ENCODE results near the gene SPPL2C. TPM values are rescaled to one million over a fixed set of nuclear protein-coding genes. Genes with fewer than 3 reads are reported as not detected.

The SPPL2C gene
- total and polyA plus RNA-seq, 2 of the 8 experiments (the other 6 are each of a cell fraction or from before 2014, with no cell fraction given) = not detected

DNA sequence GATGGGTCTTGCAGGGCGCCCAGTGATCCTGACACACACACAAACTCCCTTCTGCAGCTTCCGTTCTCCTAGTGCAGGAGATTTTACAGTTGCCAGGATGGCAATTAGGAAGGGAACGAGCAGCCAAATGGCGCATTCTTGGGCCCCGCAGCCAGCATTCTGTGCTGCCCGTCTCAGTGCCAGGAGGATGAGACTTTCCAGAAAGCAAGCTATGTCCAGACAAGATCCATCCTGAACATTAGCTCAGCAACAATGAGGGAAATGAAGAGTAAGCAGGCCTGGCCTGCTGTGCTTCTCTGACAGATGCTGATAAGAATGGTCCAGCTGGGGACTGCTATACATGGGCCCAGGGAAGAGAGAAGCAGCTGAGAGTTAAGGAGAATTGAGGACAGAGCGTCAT is 16.5 kb downstream of the SPPL2C start (continued):
- no peak for TF ChIP-seq CHD7 (IDR thresholded peaks at IDR 0.05; ENCODE audit: insufficient replicate concordance, low read length)
- no peak for TF ChIP-seq SP4 (IDR thresholded peaks at IDR 0.05; ENCODE audit: low read length)
- TF ChIP-seq JUND (IDR thresholded peaks at IDR 0.05; ENCODE audit: low read length) = no peak
- no peak for TF ChIP-seq HDAC2 (IDR thresholded peaks at IDR 0.05; ENCODE audit: borderline replicate concordance in 1 of 2, low read depth in 2 of 2, low read length in 2 of 2)
- no peak for TF ChIP-seq KDM4A (IDR thresholded peaks at IDR 0.05; ENCODE audit: low read depth, low read length, severe bottlenecking)
- TF ChIP-seq SP1 (IDR thresholded peaks at IDR 0.05; ENCODE audit: low read depth, low read length) = no peak
- no peak for TF ChIP-seq NRF1 (IDR thresholded peaks at IDR 0.05; ENCODE audit: low read depth, low read length)

Data from H1 (cell line).